ENCODE results near the gene CREB3. TPM values are rescaled to one million over a fixed set of nuclear protein-coding genes. Genes with fewer than 3 reads are reported as not detected.

Gene CREB3
- polyA plus RNA-seq, 1 donor from 2014 or later: 88.4 TPM

- H3K27ac ChIP-seq (ENCODE audit: low read length): no peak overlapping the region
- no peak overlapping the region for H3K9ac ChIP-seq (ENCODE audit: low read length)
- H3F3A ChIP-seq (ENCODE audit: insufficient read depth, low read length, poor library complexity, severe bottlenecking): no peaks in the 10 kb centered on the region
- no peak overlapping the region for H2AFZ ChIP-seq (ENCODE audit: low read depth, low read length)
- no peaks in the 10 kb centered on the region for H3K9me2 ChIP-seq (ENCODE audit: insufficient read depth, low read length)
- no peaks in the 10 kb centered on the region for H4K20me1 ChIP-seq (ENCODE audit: insufficient read depth)
- H3K27me3 ChIP-seq (ENCODE audit: insufficient read depth, low read depth, low read length): peaks cover 10% of the 10 kb centered on the region
- TF ChIP-seq EZH2 (IDR thresholded peaks at IDR 0.05; ENCODE audit: borderline replicate concordance, insufficient read depth, low read length, poor library complexity, severe bottlenecking) (no peak), MXI1 (conservative IDR thresholded peaks at IDR 0.05; ENCODE audit: poor library complexity, severe bottlenecking) (no peak), TAF1 (IDR thresholded peaks at IDR 0.05; ENCODE audit: low read depth) (no peak), REST (IDR thresholded peaks at IDR 0.05; ENCODE audit: borderline replicate concordance) (no peak), SMC3 (conservative IDR thresholded peaks at IDR 0.05; ENCODE audit: poor library complexity) (no peak), EP300 (conservative IDR thresholded peaks at IDR 0.05; ENCODE audit: poor library complexity, severe bottlenecking) (no peak), CTCF (IDR thresholded peaks at IDR 0.05; ENCODE audit: poor library complexity, severe bottlenecking) (no peak), POLR2AphosphoS5 (IDR thresholded peaks at IDR 0.05) (no peak), RAD21 (conservative IDR thresholded peaks at IDR 0.05) (no peak)
- no peaks in the 10 kb centered on the region for H3K9me3 ChIP-seq (ENCODE audit: low read length)
- no peak overlapping the region for H3K4me3 ChIP-seq (ENCODE audit: low read length)
- no peaks in the 10 kb centered on the region for H3K36me3 ChIP-seq (ENCODE audit: insufficient read depth, low read length)
- H3K79me2 ChIP-seq (replicated peaks; ENCODE audit: insufficient read depth, low read length): no peaks in the 10 kb centered on the region
- no peak overlapping the region for H3K4me2 ChIP-seq (ENCODE audit: low read length)
Measured at GRCh38 chr9:35684921-35685320, 47.5 kb upstream of the CREB3 start.

GRCh38 chr9:35685506-35685905 is 47.0 kb upstream of the CREB3 start:
- H3F3A ChIP-seq (ENCODE audit: insufficient read depth, low read length, poor library complexity, severe bottlenecking): no peaks in the 10 kb centered on the region
- H3K79me2 ChIP-seq (replicated peaks; ENCODE audit: insufficient read depth, low read length): no peaks in the 10 kb centered on the region
- H3K4me3 ChIP-seq (ENCODE audit: low read length): no peak overlapping the region
- no peaks in the 10 kb centered on the region for H3K9me3 ChIP-seq (ENCODE audit: low read length)
- H4K20me1 ChIP-seq (ENCODE audit: insufficient read depth): no peaks in the 10 kb centered on the region
- H2AFZ ChIP-seq (ENCODE audit: low read depth, low read length): no peak overlapping the region
- H3K36me3 ChIP-seq (ENCODE audit: insufficient read depth, low read length): no peaks in the 10 kb centered on the region
- peaks cover 16% of the 10 kb centered on the region for H3K27me3 ChIP-seq (ENCODE audit: insufficient read depth, low read depth, low read length)
- no peak overlapping the region for H3K9ac ChIP-seq (ENCODE audit: low read length)
- no peaks in the 10 kb centered on the region for H3K9me2 ChIP-seq (ENCODE audit: insufficient read depth, low read length)
- TF ChIP-seq EZH2 (IDR thresholded peaks at IDR 0.05; ENCODE audit: borderline replicate concordance, insufficient read depth, low read length, poor library complexity, severe bottlenecking) (no peak), POLR2AphosphoS5 (IDR thresholded peaks at IDR 0.05) (no peak), RAD21 (conservative IDR thresholded peaks at IDR 0.05) (no peak), REST (IDR thresholded peaks at IDR 0.05; ENCODE audit: borderline replicate concordance) (no peak), SMC3 (conservative IDR thresholded peaks at IDR 0.05; ENCODE audit: poor library complexity) (no peak), MXI1 (conservative IDR thresholded peaks at IDR 0.05; ENCODE audit: poor library complexity, severe bottlenecking) (no peak), TAF1 (IDR thresholded peaks at IDR 0.05; ENCODE audit: low read depth) (no peak)
- no peak overlapping the region for H3K4me2 ChIP-seq (ENCODE audit: low read length)
- H3K27ac ChIP-seq (ENCODE audit: low read length): no peak overlapping the region

All from neural cell (in vitro differentiated cells).